Fibroblast of lung (primary cell): ENCODE results near the gene EXOC3.

Experiments
- EZH2 ChIP-seq: IDR thresholded peaks from 2 replicates; pipeline ENCODE4 v1.5.1; 2012; ENCODE audit warnings: low read length, control low read depth, mild to moderate bottlenecking; ENCODE audit errors: missing control alignments
- TF ChIP-seq, protein P1 (sequence below), 2 donors: IDR thresholded peaks in 1 of 2; conservative IDR thresholded peaks in 1 of 2; 1 replicate in 1 of 2; 2 replicates in 1 of 2; pipeline ENCODE4 v1.5.1; 2011 to 2012; ENCODE audit warnings: low read length in 2 of 2, control low read depth in 1 of 2, inconsistent platforms in 1 of 2, low read depth in 1 of 2, mild to moderate bottlenecking in 1 of 2

DNA sequence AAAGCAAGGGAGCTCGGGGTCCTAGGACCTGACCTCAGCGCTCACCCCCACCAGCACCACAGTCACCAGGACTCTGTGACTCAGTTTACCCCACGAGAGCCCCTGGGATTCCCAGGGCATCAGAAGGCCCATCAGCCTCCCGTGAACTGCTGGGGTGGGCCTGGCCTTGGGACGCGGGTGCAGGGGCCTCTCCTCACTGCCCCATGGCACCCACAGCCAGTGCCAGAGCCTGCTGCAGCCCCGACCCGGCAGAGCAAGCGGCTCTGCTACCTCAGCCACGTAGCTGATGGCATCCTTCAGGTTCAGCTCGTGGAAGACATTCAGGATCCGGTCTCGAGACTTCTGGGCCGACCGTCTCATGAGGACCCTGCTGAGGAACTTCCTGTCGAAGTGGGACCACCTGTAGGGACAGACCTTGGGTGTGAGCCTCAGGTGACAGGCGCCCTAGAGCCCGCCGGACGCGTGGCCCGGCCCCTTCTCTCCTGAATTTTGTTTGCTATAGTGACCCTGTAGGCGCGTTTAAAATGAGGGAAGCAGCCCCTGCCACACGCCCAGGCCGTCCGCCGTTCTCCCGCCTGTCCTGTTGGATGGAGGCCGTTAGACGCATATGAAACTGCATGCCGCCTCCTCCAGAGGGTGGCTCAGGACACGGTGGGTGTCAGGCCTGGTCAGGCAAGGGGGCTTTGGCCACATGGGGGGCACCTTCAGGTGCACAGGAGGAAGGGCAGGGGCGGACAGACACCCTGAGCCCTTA lies 36.8 kb downstream of the EXOC3 start:
- TF ChIP-seq, protein P1, sequence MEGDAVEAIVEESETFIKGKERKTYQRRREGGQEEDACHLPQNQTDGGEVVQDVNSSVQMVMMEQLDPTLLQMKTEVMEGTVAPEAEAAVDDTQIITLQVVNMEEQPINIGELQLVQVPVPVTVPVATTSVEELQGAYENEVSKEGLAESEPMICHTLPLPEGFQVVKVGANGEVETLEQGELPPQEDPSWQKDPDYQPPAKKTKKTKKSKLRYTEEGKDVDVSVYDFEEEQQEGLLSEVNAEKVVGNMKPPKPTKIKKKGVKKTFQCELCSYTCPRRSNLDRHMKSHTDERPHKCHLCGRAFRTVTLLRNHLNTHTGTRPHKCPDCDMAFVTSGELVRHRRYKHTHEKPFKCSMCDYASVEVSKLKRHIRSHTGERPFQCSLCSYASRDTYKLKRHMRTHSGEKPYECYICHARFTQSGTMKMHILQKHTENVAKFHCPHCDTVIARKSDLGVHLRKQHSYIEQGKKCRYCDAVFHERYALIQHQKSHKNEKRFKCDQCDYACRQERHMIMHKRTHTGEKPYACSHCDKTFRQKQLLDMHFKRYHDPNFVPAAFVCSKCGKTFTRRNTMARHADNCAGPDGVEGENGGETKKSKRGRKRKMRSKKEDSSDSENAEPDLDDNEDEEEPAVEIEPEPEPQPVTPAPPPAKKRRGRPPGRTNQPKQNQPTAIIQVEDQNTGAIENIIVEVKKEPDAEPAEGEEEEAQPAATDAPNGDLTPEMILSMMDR (conservative IDR thresholded peaks at IDR 0.05 in 1 of 2, IDR thresholded peaks at IDR 0.05 in 1 of 2; ENCODE audit: low read depth in 1 of 2, low read length in 2 of 2) = no peak
- TF ChIP-seq EZH2 = no peak
